Measurements from ENCODE around the gene SPPL3. TPM values are rescaled to one million over a fixed set of nuclear protein-coding genes. Genes with fewer than 3 reads are reported as not detected.

SPPL3 gene
- total RNA-seq, 1 donor from 2014 or later = 25.8 TPM

GRCh38 chr12:120866108-120866507 lies 38.0 kb downstream of the SPPL3 start:
- peaks cover 3% of the 10 kb centered on the region for H4K20me1 ChIP-seq (ENCODE audit: low read depth)
- H3K27me3 ChIP-seq = no peaks in the 10 kb centered on the region
- H3K9me3 Mint-ChIP-seq = no peaks in the 10 kb centered on the region
- DNase-seq (ENCODE audit: low spot score) = no peak
- H3K27me3 Mint-ChIP-seq (ENCODE audit: insufficient read depth, low read depth) = peaks cover 2% of the 10 kb centered on the region
- no peaks in the 10 kb centered on the region for H3F3A ChIP-seq (ENCODE audit: low read depth)
- H2AFZ ChIP-seq (replicated peaks) = no peak overlapping the region
- H3K9ac ChIP-seq = no peak overlapping the region
- no peaks in the 10 kb centered on the region for H3K36me3 ChIP-seq
- no peak overlapping the region for H3K4me3 ChIP-seq
- peaks cover 4% of the 10 kb centered on the region for H3K36me3 Mint-ChIP-seq
- no peak overlapping the region for H3K27ac Mint-ChIP-seq
- H3K9me3 ChIP-seq (ENCODE audit: low read depth) = no peaks in the 10 kb centered on the region
- no peak overlapping the region for H3K4me3 Mint-ChIP-seq
- no peak overlapping the region for H3K27ac ChIP-seq
- peaks cover 86% of the 10 kb centered on the region for H3K79me2 ChIP-seq (ENCODE audit: low read depth)
- no peaks in the 10 kb centered on the region for H3K4me1 ChIP-seq
- no peak overlapping the region for H3K4me2 ChIP-seq
- no peak for TF ChIP-seq EZH2 (IDR thresholded peaks at IDR 0.05)
- TF ChIP-seq EZH2phosphoT487 (IDR thresholded peaks at IDR 0.05) = no peak
- TF ChIP-seq CTCF (IDR thresholded peaks at IDR 0.05) = no peak
- no peaks in the 10 kb centered on the region for H3K4me1 Mint-ChIP-seq

- no peaks in the 10 kb centered on the region for H3K36me3 ChIP-seq
- no peak overlapping the region for H2AFZ ChIP-seq (replicated peaks)
- H3K9me3 ChIP-seq (ENCODE audit: low read depth) = no peaks in the 10 kb centered on the region
- H3K27me3 Mint-ChIP-seq (ENCODE audit: insufficient read depth, low read depth) = peaks cover 2% of the 10 kb centered on the region
- peaks cover 4% of the 10 kb centered on the region for H3K36me3 Mint-ChIP-seq
- no peaks in the 10 kb centered on the region for H3F3A ChIP-seq (ENCODE audit: low read depth)
- no peaks in the 10 kb centered on the region for H3K27me3 ChIP-seq
- H3K9ac ChIP-seq = no peak overlapping the region
- peaks cover 2% of the 10 kb centered on the region for H4K20me1 ChIP-seq (ENCODE audit: low read depth)
- H3K4me3 ChIP-seq = no peak overlapping the region
- no peaks in the 10 kb centered on the region for H3K9me3 Mint-ChIP-seq
- H3K79me2 ChIP-seq (ENCODE audit: low read depth) = peaks cover 86% of the 10 kb centered on the region
- H3K4me3 Mint-ChIP-seq = no peak overlapping the region
- no peaks in the 10 kb centered on the region for H3K4me1 Mint-ChIP-seq
- no peak for DNase-seq (ENCODE audit: low spot score)
- no peak overlapping the region for H3K27ac ChIP-seq
- no peak for TF ChIP-seq EZH2 (IDR thresholded peaks at IDR 0.05)
- TF ChIP-seq EZH2phosphoT487 (IDR thresholded peaks at IDR 0.05) = no peak
- TF ChIP-seq CTCF (IDR thresholded peaks at IDR 0.05) = no peak
- no peaks in the 10 kb centered on the region for H3K4me1 ChIP-seq
- no peak overlapping the region for H3K27ac Mint-ChIP-seq
- no peak overlapping the region for H3K4me2 ChIP-seq
Measured at GRCh38 chr12:120865098-120865497, 39.1 kb downstream of the SPPL3 start.

GRCh38 chr12:120862664-120863063 lies 41.5 kb downstream of the SPPL3 start:
- Histone ChIP-seq H3K27me3 (no peaks in the 10 kb centered on the region), H3K9ac (no peak overlapping the region), H3K4me2 (no peak overlapping the region), H3K79me2 (ENCODE audit: low read depth) (peaks cover 85% of the 10 kb centered on the region), H3K4me1 (no peaks in the 10 kb centered on the region), H3K4me3 (no peak overlapping the region), H3K27ac (no peak overlapping the region), H3F3A (ENCODE audit: low read depth) (no peaks in the 10 kb centered on the region), H3K9me3 (ENCODE audit: low read depth) (peaks cover 10% of the 10 kb centered on the region), H2AFZ (replicated peaks) (no peak overlapping the region), H4K20me1 (ENCODE audit: low read depth) (peaks cover 2% of the 10 kb centered on the region), H3K36me3 (peaks cover 7% of the 10 kb centered on the region)
- Mint-ChIP-seq H3K9me3 (peaks cover 10% of the 10 kb centered on the region), H3K36me3 (peaks cover 13% of the 10 kb centered on the region), H3K4me3 (no peak overlapping the region), H3K4me1 (no peaks in the 10 kb centered on the region), H3K27ac (no peak overlapping the region), H3K27me3 (ENCODE audit: insufficient read depth, low read depth) (peaks cover 3% of the 10 kb centered on the region)
- TF ChIP-seq EZH2phosphoT487 (IDR thresholded peaks at IDR 0.05) = no peak
- TF ChIP-seq EZH2 (IDR thresholded peaks at IDR 0.05) = no peak
- no peak for TF ChIP-seq CTCF (IDR thresholded peaks at IDR 0.05)
- DNase-seq (ENCODE audit: low spot score) = no peak
